HUES48 (cell line): Measurements from ENCODE around the gene RAPGEF2.
"Not testable (repeated sequence)": the region's sequence is repeated elsewhere in the genome, so short reads cannot be mapped to it uniquely, and the experiment has no call there.

Source experiments
- H3K27ac ChIP-seq: one replicate; pipeline ENCODE4 v1.7.0; 2013; ENCODE audit warnings: low read depth, low read length, inconsistent platforms
- H3K27me3 ChIP-seq: 2 replicates; pipeline ENCODE4 v1.6.1; 2013; ENCODE audit warnings: mild to moderate bottlenecking, low read length; ENCODE audit not compliant: control insufficient read depth, insufficient read depth
- H3K36me3 ChIP-seq: 2 replicates; pipeline ENCODE4 v1.6.1; 2013; ENCODE audit warnings: low read length; ENCODE audit not compliant: control insufficient read depth, insufficient read depth
- H3K4me1 ChIP-seq: 2 replicates; pipeline ENCODE4 v1.6.1; 2013; ENCODE audit warnings: mild to moderate bottlenecking, low read length; ENCODE audit not compliant: control insufficient read depth, insufficient read depth
- H3K4me3 ChIP-seq: 2 replicates; pipeline ENCODE4 v1.5.1; 2013; ENCODE audit warnings: mild to moderate bottlenecking, low read depth, low read length
- H3K9ac ChIP-seq: 2 replicates; pipeline ENCODE4 v1.6.1; 2013; ENCODE audit warnings: mild to moderate bottlenecking, low read depth, low read length, moderate library complexity
- H3K9me3 ChIP-seq: 2 replicates; pipeline ENCODE4 v1.6.1; 2013; ENCODE audit warnings: low read length; ENCODE audit not compliant: control insufficient read depth, insufficient read depth

The RAPGEF2 gene

DNA sequence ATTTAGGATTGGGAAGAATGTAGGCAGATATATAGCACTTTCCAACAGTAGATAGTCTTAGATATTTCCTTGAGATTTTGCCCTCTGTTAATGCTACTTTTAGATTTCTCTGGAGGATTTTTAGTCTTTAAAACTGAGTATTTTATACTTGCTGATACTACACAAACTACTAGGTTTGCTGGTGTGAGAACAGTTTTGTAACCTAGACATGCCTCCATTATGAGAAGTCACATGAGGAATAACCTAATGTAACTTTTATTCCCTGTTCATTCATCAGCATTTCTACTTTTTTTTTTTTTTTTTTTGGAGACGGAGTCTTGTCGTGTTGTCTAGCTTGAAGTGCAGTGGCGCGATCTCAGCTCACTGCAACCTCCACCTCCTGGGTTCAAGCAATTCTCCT is 137.2 kb downstream of the RAPGEF2 start:
- H3K4me3 ChIP-seq: no peak overlapping the region
- H3K27me3 ChIP-seq: no peaks in the 10 kb centered on the region
- no peak overlapping the region for H3K27ac ChIP-seq
- no peaks in the 10 kb centered on the region for H3K9me3 ChIP-seq
- no peaks in the 10 kb centered on the region for H3K4me1 ChIP-seq
- no peak overlapping the region for H3K9ac ChIP-seq
- 0 out of 2 replicates have a peak, but pooled peaks cover 3% of the 10 kb centered on the region for H3K36me3 ChIP-seq

DNA sequence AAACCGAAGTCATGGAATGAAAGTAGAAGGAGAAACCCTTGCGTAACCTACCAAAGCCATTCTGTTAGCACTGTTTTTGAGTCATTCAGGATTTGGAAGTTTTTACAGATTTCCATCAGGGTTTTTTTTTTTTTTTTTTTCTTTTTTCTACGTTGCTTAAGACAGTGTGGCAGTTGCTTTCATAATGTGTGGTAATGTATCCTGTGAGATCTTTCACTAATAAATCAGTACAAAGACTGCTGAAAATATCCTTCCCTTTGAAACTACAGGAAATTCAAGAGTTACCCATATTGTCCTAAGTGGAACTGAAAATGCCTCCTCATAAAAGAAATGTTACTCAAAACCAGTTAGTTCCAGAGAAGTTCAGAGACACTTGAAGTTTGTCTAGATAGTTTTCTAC is 137.8 kb downstream of the RAPGEF2 start:
- H3K27me3 ChIP-seq: no peaks in the 10 kb centered on the region
- no peak overlapping the region for H3K27ac ChIP-seq
- H3K36me3 ChIP-seq: 0 out of 2 replicates have a peak, but pooled peaks cover 3% of the 10 kb centered on the region
- no peaks in the 10 kb centered on the region for H3K9me3 ChIP-seq
- H3K4me1 ChIP-seq: no peaks in the 10 kb centered on the region
- no peak overlapping the region for H3K4me3 ChIP-seq
- H3K9ac ChIP-seq: no peak overlapping the region

DNA sequence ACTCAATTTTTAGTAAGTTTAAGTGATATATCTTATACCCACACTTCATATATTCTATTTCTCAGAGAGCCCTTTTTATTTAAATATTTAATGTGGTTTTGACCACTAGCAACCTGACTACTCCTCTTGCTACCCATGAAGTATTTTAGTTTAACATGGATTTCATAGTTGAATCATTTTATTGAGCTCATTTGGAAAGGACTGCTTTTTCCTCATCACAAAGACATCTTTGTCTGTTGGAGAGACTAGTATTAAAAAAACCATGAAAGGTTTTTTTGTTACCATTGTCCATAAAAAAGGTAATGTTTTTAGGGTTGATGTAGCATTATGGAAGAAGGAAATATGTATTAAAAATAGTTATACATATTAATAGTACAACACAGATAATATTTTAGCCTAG is 139.5 kb downstream of the RAPGEF2 start:
- no peak overlapping the region for H3K9ac ChIP-seq
- H3K9me3 ChIP-seq: no peaks in the 10 kb centered on the region
- no peaks in the 10 kb centered on the region for H3K27me3 ChIP-seq
- H3K36me3 ChIP-seq: 0 out of 2 replicates have a peak, but pooled peaks cover 3% of the 10 kb centered on the region
- H3K27ac ChIP-seq: no peak overlapping the region
- H3K4me3 ChIP-seq: no peak overlapping the region
- H3K4me1 ChIP-seq: no peaks in the 10 kb centered on the region

DNA sequence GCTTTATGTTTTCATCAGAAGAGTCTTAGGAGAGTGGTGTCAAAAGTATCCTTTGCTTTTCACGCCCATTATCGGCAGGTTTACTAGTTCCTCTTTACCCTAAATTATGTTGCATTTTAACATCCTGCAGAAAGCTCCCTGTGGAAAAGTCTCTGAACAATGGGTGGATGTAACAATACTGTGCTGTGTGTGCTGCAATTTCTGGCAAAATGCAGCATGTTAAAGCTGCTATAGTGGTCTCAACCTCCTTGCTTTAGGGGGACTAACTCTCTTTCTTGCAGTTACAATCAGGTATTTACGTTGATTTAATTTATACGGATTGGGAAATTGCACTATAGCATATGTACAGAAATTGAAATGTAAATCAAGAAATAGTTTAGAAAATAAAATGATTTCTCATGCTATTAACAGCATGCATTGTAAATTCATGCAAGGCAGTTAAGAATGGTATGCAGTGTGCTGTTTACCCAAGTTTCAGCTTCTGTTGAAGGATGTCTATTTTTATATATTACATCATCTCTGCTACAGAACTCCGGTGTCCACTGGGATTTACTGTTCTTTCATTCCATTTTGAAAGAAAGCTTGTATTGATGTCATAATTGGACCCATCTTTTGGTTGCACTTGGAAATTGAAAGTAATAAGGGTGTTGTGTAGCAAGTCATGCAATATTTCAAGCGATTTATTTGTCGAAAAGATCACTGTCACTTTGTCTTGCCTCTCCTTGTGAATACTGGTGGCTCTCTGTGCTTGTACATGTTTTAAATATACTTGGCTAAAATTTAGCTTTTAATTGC is 145.7 kb downstream of the RAPGEF2 start:
- no peaks in the 10 kb centered on the region for H3K27me3 ChIP-seq
- no peak overlapping the region for H3K27ac ChIP-seq
- H3K4me1 ChIP-seq: no peaks in the 10 kb centered on the region; the same call in 1 of the 2 replicates
- H3K36me3 ChIP-seq: no peaks in the 10 kb centered on the region
- H3K9ac ChIP-seq: no peak overlapping the region
- H3K9me3 ChIP-seq: no peaks in the 10 kb centered on the region
- no peak overlapping the region for H3K4me3 ChIP-seq

DNA sequence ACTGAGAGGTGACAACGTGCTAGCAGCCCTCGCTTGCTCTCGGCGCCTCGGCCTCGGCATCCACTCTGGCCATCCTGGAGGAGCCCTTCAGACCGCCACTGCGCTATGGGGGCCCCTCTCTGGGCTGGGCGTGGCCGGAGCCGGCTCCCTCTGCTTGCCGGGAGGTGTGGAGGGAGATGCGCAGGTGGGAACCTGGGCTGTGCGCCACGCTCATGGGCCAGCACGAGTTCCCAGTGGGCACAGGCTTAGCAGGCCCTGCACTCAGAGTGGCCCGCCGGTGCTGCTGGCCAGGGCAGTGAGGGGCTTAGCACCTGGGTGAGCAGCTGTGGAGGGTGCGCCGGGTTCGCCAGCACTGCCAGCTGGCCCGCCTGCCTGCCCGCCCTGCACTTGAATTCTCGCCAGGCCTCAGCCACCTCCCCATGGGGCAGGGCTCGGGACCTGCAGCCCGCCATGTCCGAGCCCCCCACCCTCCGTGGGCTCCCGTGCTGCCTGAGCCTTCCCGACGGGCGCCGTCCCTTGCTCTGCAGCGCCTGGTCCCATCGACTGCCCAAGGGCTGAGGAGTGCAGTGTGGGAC is 148.0 kb downstream of the RAPGEF2 start:
- no peaks in the 10 kb centered on the region; the same call in 1 of the 2 replicates for H3K4me1 ChIP-seq
- H3K27me3 ChIP-seq: no peaks in the 10 kb centered on the region
- H3K36me3 ChIP-seq: no peaks in the 10 kb centered on the region
- no peak overlapping the region for H3K4me3 ChIP-seq
- no peak overlapping the region for H3K9ac ChIP-seq
- no peak overlapping the region for H3K27ac ChIP-seq
- no peaks in the 10 kb centered on the region for H3K9me3 ChIP-seq

DNA sequence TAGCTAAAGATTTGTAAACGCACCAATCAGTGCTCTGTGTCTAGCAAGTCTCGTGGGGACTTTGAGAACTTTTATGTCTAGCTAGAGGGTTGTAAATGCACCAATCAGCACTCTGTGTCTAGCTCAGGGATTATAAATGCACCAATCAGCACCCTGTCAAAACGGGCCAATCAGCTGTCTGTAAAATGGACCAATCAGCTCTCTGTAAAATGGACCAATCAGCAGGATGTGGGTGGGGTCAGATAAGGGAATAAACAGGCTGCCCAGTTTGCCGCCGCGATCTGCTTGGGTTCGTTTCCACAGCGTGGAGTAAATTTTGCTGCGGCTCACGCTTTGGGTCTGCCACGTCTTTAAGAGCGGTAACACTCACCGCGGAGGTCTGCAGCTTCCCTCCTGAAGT is 148.7 kb downstream of the RAPGEF2 start:
- H3K4me1 ChIP-seq, H3K9ac ChIP-seq, H3K4me3 ChIP-seq, H3K36me3 ChIP-seq, H3K27me3 ChIP-seq, H3K27ac ChIP-seq, H3K9me3 ChIP-seq: not testable (repeated sequence)

DNA sequence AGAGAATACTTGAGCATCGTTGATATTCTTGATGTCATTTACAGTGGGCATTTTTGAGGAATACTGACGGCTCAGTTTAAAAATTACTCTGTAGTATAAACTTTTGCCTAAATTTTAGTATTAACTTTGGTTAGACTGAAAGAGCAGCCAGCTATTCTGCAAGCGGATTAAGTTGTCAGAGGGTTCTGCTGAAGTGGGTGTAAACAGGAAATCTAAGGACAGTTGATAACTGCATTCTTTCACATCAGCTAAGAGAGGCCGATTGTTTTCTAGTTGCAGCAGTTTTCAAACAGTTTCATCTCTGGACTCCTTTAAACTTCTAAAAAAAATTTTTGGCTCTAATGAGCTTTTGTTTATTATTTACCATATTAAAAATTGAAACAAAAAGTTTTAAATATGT is 149.6 kb downstream of the RAPGEF2 start:
- Histone ChIP-seq H3K27me3 (no peaks in the 10 kb centered on the region), H3K9ac (no peak overlapping the region), H3K4me3 (no peak overlapping the region), H3K9me3 (no peaks in the 10 kb centered on the region), H3K36me3 (0 out of 2 replicates have a peak, but pooled peaks cover 2% of the 10 kb centered on the region), H3K4me1 (no peaks in the 10 kb centered on the region; the same call in 1 of the 2 replicates), H3K27ac (no peak overlapping the region)

DNA sequence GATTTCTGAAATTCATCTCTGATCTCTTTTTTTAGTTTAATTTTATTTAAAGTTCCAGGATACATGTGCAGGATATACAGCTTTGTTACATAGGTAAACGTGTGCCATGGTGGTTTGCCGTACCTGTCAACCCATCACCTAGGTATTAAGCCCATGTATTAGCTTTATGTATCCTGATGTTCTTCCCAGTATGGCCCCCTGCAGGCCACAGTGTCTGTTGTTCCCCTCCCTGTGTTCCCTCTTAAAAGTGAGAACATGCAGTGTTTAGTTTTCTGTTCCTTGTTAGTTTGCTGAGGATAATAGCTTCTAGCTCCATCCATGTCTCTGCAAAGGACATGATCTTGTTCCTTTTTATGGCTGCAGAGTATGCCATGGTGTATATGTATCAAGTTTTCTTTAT is 153.2 kb downstream of the RAPGEF2 start:
- H3K9me3 ChIP-seq: no peaks in the 10 kb centered on the region
- 0 out of 2 replicates have a peak, but pooled peaks cover 2% of the 10 kb centered on the region for H3K36me3 ChIP-seq
- H3K4me3 ChIP-seq: no peak overlapping the region
- H3K27ac ChIP-seq: no peak overlapping the region
- H3K27me3 ChIP-seq: no peaks in the 10 kb centered on the region
- no peaks in the 10 kb centered on the region for H3K4me1 ChIP-seq
- H3K9ac ChIP-seq: no peak overlapping the region

DNA sequence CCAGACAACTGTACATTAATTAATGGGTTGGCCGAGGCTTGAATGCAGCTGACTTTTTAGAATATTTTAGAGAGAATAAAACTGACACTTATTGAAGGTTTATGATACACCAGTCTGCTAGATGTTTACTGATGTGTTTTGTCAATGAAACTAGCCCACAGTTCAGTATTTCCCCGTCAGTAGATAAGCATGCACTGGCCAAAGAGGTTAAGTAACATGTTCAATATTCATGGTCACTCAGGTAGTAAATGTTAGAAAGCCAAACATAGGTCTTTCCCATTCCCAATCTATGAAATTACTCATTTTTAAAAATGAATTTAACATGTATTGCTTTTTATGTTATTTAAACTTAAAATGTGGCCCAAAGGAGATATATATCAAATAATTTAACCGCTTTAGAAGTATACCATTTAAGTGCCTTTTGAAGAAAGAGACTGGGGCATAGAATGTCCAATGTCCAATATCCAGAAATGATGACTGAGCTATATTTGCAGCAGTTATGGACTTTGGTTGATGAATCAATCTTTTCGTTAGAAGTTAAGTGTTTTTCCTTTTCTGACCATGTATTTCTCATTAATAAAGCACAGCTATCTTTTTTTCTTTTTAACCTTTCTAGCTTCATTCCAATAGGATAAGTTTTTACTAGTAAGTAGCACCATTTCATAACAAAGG is 156.1 kb downstream of the RAPGEF2 start:
- Histone ChIP-seq H3K4me1 (no peaks in the 10 kb centered on the region), H3K9ac (no peak overlapping the region), H3K27me3 (no peaks in the 10 kb centered on the region), H3K27ac (no peak overlapping the region), H3K4me3 (no peak overlapping the region), H3K9me3 (no peaks in the 10 kb centered on the region), H3K36me3 (0 out of 2 replicates have a peak, but pooled peaks cover 2% of the 10 kb centered on the region)

DNA sequence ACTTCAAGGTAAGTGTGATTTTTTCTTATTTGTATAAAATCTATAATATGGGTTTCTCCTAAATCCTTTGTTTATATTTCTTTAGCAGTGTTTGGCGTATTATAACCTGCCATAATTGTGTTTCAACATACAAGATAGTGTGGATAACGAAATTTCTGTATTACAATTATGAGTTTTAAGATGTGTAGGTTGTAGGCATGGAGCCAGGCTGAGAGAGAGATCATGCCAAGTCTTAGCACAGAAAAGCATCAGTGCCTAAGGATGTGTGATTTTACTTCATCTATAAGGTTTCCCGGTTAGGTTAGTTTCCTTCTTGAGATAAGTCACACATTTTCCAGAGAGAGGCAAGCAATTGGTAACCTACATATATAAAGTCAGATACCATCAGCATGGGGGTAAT is 161.2 kb downstream of the RAPGEF2 start:
- Histone ChIP-seq H3K27ac (no peak overlapping the region), H3K27me3 (no peaks in the 10 kb centered on the region), H3K36me3 (no peaks in the 10 kb centered on the region), H3K9me3 (no peaks in the 10 kb centered on the region), H3K4me1 (peaks cover 25% of the 10 kb centered on the region), H3K4me3 (no peak overlapping the region), H3K9ac (no peak overlapping the region)
